Endodermal cell (in vitro differentiated cells): ENCODE data around the gene TDRD12. TPM values are rescaled to one million over a fixed set of nuclear protein-coding genes. Genes with fewer than 3 reads are reported as not detected.
"Not testable (repeated sequence)": the region's sequence is repeated elsewhere in the genome, so short reads cannot be mapped to it uniquely, and the experiment has no call there.

ENCODE experiments used
- DNase-seq: peaks from one replicate; pipeline ENCODE4 v3.0.0-alpha.2; 2017
- H3K27ac ChIP-seq: 2 replicates; pipeline ENCODE4 v1.5.1; 2013; ENCODE audit warnings: mild to moderate bottlenecking, low read depth, low read length, moderate library complexity
- H3K27me3 ChIP-seq: 2 replicates; pipeline ENCODE4 v1.6.1; 2013; ENCODE audit warnings: mild to moderate bottlenecking, low read length, moderate library complexity; ENCODE audit not compliant: insufficient read depth, control insufficient read depth, poor library complexity, severe bottlenecking
- H3K36me3 ChIP-seq: 2 replicates; pipeline ENCODE4 v1.7.0; 2013; ENCODE audit warnings: mild to moderate bottlenecking, low read length, moderate library complexity; ENCODE audit not compliant: control insufficient read depth, insufficient read depth
- H3K4me1 ChIP-seq: one replicate; pipeline ENCODE4 v1.7.0; 2013; ENCODE audit warnings: low read length; ENCODE audit not compliant: control insufficient read depth, insufficient read depth
- H3K4me3 ChIP-seq: 2 replicates; pipeline ENCODE4 v1.5.1; 2013; ENCODE audit warnings: mild to moderate bottlenecking, low read length, moderate library complexity
- H3K9ac ChIP-seq: 2 replicates; pipeline ENCODE4 v1.6.1; 2013; ENCODE audit warnings: mild to moderate bottlenecking, low read length, moderate library complexity; ENCODE audit not compliant: poor library complexity, severe bottlenecking; ENCODE audit errors: extremely low read depth
- H3K9me3 ChIP-seq: 2 replicates; pipeline ENCODE4 v1.6.1; 2013; ENCODE audit warnings: mild to moderate bottlenecking, low read length, moderate library complexity; ENCODE audit not compliant: control insufficient read depth
- H3K27ac Mint-ChIP-seq: 2 replicates; pipeline ENCODE4 v1.8.0; 2020; ENCODE audit warnings: mixed read lengths
- H3K27me3 Mint-ChIP-seq: 2 replicates; pipeline ENCODE4 v1.8.0; 2021; ENCODE audit warnings: mild to moderate bottlenecking, mixed read lengths; ENCODE audit not compliant: insufficient read depth
- H3K36me3 Mint-ChIP-seq: 2 replicates; pipeline ENCODE4 v1.8.0; 2020; ENCODE audit warnings: low read depth, mixed read lengths
- H3K4me1 Mint-ChIP-seq: 2 replicates; pipeline ENCODE4 v1.8.0; 2020; ENCODE audit warnings: mixed read lengths
- H3K4me3 Mint-ChIP-seq: 2 replicates; pipeline ENCODE4 v1.8.0; 2020; ENCODE audit warnings: mild to moderate bottlenecking, moderate library complexity, mixed read lengths
- H3K9me3 Mint-ChIP-seq: 2 replicates; pipeline ENCODE4 v1.8.0; 2020; ENCODE audit warnings: mild to moderate bottlenecking, mixed read lengths
- WGBS, 2 experiments: methylation state at CpG; one replicate each; pipeline versions ENCODE4 v1.1.5 to v1.1.7; 2013; ENCODE audit warnings: missing lambda C conversion rate in 2 of 2, mixed read lengths in 1 of 2; ENCODE audit not compliant: insufficient coverage in 1 of 2, insufficient read length in 1 of 2; 5-methylcytosine and 5-hydroxymethylcytosine counted together
- total RNA-seq, 2 donors: library from RNA; stranded (reverse); fragmentation: NEBNext Ultra II Directional in 1 of 2; extraction: Animal tissue kit (Norgen Biotek cat#: 25700) in 1 of 2; gene quantifications; 2 replicates in 1 of 2; 3 replicates in 1 of 2; pipeline ENCODE4 v1.2.1, GENCODE V29; 2021
- TF ChIP-seq, protein P1 (sequence below): fragments of 200-600 bp; sonication (generic); conservative IDR thresholded peaks from 2 replicates; pipeline ENCODE4 v1.5.0; 2021; ENCODE audit warnings: antibody characterized with exemption, mild to moderate bottlenecking

TDRD12 gene
- total RNA-seq, 2 donors from 2014 or later = 0.20 to 0.84 TPM

DNA sequence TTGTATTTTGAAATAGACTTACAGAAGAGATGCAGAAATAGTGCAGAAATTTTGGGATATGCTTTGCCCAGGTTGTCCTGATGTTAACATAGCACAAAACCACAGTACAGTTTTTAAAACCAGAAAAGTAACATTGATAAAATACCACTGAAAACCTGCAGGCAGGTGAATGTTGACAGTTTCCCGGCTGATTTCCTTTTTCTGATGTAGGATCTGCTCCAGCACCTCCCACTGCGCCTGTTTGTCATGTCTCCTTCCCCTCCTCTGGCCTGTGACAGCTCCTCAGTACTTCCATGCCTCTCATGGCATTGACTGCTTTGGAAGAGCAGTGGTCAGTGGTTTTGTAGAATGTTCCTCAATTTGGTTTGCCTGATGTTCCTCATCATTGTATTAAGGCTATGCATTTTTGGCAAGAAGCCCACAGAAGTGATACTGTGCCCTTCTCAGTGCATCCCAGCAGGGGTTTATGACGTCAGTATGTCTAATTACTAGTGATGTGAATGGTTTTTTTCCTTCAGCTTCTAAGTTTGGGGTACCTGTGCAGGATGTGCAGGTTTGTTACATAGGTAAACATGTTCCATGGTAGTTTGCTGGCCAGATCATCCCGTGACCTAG is 31.0 kb downstream of the TDRD12 start:
- no peaks in the 10 kb centered on the region for H3K36me3 Mint-ChIP-seq
- Histone ChIP-seq H3K4me3 (no peak overlapping the region), H3K27me3 (no peaks in the 10 kb centered on the region), H3K9me3 (no peaks in the 10 kb centered on the region), H3K36me3 (no peaks in the 10 kb centered on the region), H3K4me1 (no peaks in the 10 kb centered on the region), H3K9ac (no peak overlapping the region), H3K27ac (no peak overlapping the region)
- H3K9me3 Mint-ChIP-seq = no peaks in the 10 kb centered on the region
- TF ChIP-seq, protein P1, sequence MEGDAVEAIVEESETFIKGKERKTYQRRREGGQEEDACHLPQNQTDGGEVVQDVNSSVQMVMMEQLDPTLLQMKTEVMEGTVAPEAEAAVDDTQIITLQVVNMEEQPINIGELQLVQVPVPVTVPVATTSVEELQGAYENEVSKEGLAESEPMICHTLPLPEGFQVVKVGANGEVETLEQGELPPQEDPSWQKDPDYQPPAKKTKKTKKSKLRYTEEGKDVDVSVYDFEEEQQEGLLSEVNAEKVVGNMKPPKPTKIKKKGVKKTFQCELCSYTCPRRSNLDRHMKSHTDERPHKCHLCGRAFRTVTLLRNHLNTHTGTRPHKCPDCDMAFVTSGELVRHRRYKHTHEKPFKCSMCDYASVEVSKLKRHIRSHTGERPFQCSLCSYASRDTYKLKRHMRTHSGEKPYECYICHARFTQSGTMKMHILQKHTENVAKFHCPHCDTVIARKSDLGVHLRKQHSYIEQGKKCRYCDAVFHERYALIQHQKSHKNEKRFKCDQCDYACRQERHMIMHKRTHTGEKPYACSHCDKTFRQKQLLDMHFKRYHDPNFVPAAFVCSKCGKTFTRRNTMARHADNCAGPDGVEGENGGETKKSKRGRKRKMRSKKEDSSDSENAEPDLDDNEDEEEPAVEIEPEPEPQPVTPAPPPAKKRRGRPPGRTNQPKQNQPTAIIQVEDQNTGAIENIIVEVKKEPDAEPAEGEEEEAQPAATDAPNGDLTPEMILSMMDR = no peak
- H3K4me3 Mint-ChIP-seq = no peak overlapping the region
- 83 to 97% methylated on average over 4 of the region's 4 CpGs for WGBS, 2 experiments
- H3K4me1 Mint-ChIP-seq = no peaks in the 10 kb centered on the region
- no peaks in the 10 kb centered on the region for H3K27me3 Mint-ChIP-seq
- no peak overlapping the region for H3K27ac Mint-ChIP-seq
- DNase-seq = no peak

DNA sequence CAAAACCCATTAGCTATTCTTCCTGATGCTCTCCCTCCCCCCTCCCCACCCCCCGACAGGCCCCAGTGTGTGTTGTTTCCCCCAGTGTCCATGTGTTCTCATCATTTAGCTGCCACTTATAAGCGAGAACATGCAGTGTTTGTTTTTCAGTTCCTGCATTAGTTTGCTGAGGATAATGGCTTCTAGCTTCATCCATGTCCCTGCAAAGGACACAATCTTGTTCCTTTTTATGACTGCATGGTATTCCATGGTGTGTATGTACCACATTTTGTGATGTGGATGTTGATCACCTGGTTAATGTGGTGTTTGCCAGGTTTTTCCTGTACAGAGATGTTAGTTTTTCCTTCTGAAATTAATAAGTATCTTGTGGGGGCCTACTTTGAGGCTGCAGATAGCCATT is 31.5 kb downstream of the TDRD12 start:
- H3K4me1 ChIP-seq = no peaks in the 10 kb centered on the region
- no peaks in the 10 kb centered on the region for H3K27me3 ChIP-seq
- no peak overlapping the region for H3K9ac ChIP-seq
- Mint-ChIP-seq H3K4me1 (no peaks in the 10 kb centered on the region), H3K4me3 (no peak overlapping the region), H3K9me3 (no peaks in the 10 kb centered on the region), H3K27me3 (no peaks in the 10 kb centered on the region), H3K27ac (no peak overlapping the region), H3K36me3 (no peaks in the 10 kb centered on the region)
- TF ChIP-seq, protein P1 = no peak
- H3K27ac ChIP-seq = no peak overlapping the region
- WGBS, 2 experiments = 80 to 89% methylated on average over 1 to 2 of the region's 2 CpGs
- H3K36me3 ChIP-seq = no peaks in the 10 kb centered on the region
- H3K4me3 ChIP-seq = no peak overlapping the region
- H3K9me3 ChIP-seq = no peaks in the 10 kb centered on the region
- DNase-seq = no peak

DNA sequence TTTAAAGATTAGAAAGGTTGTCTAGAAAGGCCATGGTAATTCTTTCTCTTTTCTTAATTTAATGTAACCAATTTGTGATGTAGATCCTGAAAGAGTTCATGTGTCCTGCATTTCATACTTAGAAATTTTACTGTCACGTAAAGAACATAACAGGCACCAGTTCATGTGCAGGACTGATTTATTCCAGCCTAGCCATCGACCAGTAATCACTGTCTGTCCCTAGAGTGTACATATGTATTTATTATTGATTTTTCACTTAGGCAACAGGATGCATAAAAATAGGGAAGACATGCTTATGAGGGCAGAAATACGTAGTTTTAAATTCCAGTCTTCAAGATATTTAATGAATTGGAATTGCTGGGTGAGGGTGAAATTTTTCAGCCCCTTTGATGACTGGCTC is 37.6 kb downstream of the TDRD12 start:
- 90% methylated on average over 3 of the region's 3 CpGs; no CpG with 5 or more reads in 1 of the 2 experiments for WGBS, 2 experiments
- H3K36me3 Mint-ChIP-seq = no peaks in the 10 kb centered on the region
- no peak overlapping the region for H3K4me3 Mint-ChIP-seq

DNA sequence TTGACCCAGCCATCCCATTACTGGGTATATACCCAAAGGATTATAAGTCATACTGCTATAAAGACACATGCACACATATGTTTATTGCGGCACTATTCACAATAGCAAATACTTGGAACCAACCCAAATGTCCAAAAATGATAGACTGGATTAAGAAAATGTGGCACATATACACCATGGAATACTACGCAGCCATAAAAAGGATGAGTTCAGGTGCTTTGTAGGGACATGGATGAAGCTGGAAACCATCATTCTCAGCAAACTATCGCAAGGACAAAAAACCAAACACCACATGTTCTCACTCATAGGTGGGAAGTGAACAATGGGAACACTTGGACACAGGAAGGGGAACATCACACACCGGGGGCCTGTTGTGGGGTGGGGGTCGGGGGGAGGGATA is 45.8 kb downstream of the TDRD12 start:
- H3K36me3 Mint-ChIP-seq, H3K9me3 Mint-ChIP-seq, H3K4me1 ChIP-seq, H3K9ac ChIP-seq, DNase-seq, H3K27ac ChIP-seq, H3K36me3 ChIP-seq, H3K9me3 ChIP-seq, H3K27me3 ChIP-seq, H3K4me1 Mint-ChIP-seq, H3K27ac Mint-ChIP-seq, H3K4me3 Mint-ChIP-seq, H3K4me3 ChIP-seq, H3K27me3 Mint-ChIP-seq: not testable (repeated sequence)
- 90 to 100% methylated on average over 1 of the region's 5 CpGs for WGBS, 2 experiments

More for the DNA sequence above, 37.6 kb downstream of the TDRD12 start:
- Mint-ChIP-seq H3K27ac (no peak overlapping the region), H3K27me3 (no peaks in the 10 kb centered on the region), H3K9me3 (peaks cover 10% of the 10 kb centered on the region), H3K4me1 (no peaks in the 10 kb centered on the region)
- Histone ChIP-seq H3K27me3 (no peaks in the 10 kb centered on the region), H3K4me3 (no peak overlapping the region), H3K4me1 (no peaks in the 10 kb centered on the region), H3K9ac (no peak overlapping the region), H3K9me3 (peaks cover 13% of the 10 kb centered on the region), H3K36me3 (no peaks in the 10 kb centered on the region), H3K27ac (no peak overlapping the region)
- TF ChIP-seq, protein P1 = no peak
- DNase-seq = no peak
